Heart right ventricle (tissue), 16 donors: ENCODE results near the gene INSYN1. TPM values are rescaled to one million over a fixed set of nuclear protein-coding genes. Genes with fewer than 3 reads are reported as not detected.

Experiments used
- ATAC-seq, 8 donors: fragments of 200-7000 bp; cut with Tn5 transposase; one replicate each; pipeline ENCODE4 v1.9.1; 2020; ENCODE audit warnings: mild to moderate bottlenecking in 8 of 8, moderate library complexity in 8 of 8, moderate number of reproducible peaks in 1 of 8
- DNase-seq, 2 donors: peaks; one replicate each; pipeline ENCODE4 v3.0.0-alpha.2; 2020
- H3K27ac ChIP-seq, 10 donors: fragments of 200-600 bp; sonication (generic) in 2 of 10; one replicate each; pipeline versions ENCODE4 v1.5.0 to v1.8.0; 2020 to 2022; ENCODE audit warnings: mild to moderate bottlenecking in 3 of 10
- H3K27me3 ChIP-seq, 7 donors: fragments of 200-600 bp; one replicate each; pipeline ENCODE4 v1.8.0; 2021 to 2022; ENCODE audit warnings: mild to moderate bottlenecking in 2 of 7
- H3K36me3 ChIP-seq, 9 donors: fragments of 200-600 bp; sonication (generic) in 1 of 9; one replicate each; pipeline versions ENCODE4 v1.5.0 to v1.8.0; 2020 to 2022; ENCODE audit warnings: mild to moderate bottlenecking in 2 of 9
- H3K4me1 ChIP-seq, 9 donors: fragments of 200-600 bp; sonication (generic) in 1 of 9; one replicate each; pipeline versions ENCODE4 v1.5.0 to v1.8.0; 2020 to 2022; ENCODE audit warnings: mild to moderate bottlenecking in 4 of 9
- H3K4me3 ChIP-seq, 10 donors: fragments of 200-600 bp; sonication (generic) in 2 of 10; one replicate each; pipeline versions ENCODE4 v1.5.0 to v1.8.0; 2020 to 2022; ENCODE audit warnings: mild to moderate bottlenecking in 7 of 10, moderate library complexity in 2 of 10
- H3K9me3 ChIP-seq, 11 donors: fragments of 200-600 bp in 10 of 11; sonication (generic) in 2 of 11; one replicate each; pipeline versions ENCODE4 v1.5.0 to v1.8.0; 2013 to 2022; ENCODE audit warnings: mild to moderate bottlenecking in 2 of 11, control low read depth in 1 of 11, moderate library complexity in 1 of 11
- WGBS, 2 donors: extraction: QIAGEN DNeasy Blood & Tissue Kit; methylation state at CpG; one replicate each; pipeline ENCODE4 v1.1.7; 2013; ENCODE audit warnings: inconsistent platforms in 1 of 2; 5-methylcytosine and 5-hydroxymethylcytosine counted together
- intact Hi-C, 10 donors: fragments of 100-400 bp; cut with DNase I; formaldehyde crosslinking; loops; one replicate each; pipeline versions ENCODE4 v1.11.1 to v1.14.2; 2022
- polyA plus RNA-seq, 2 donors: library from polyadenylated mRNA; stranded (reverse); fragments of 200-250 nt; gene quantifications; one replicate each; pipeline ENCODE4 v1.2.3, GENCODE V29; 2013
- total RNA-seq, 10 donors: library from RNA; stranded (reverse); fragmentation: NEBNext Ultra II Directional in 3 of 10; extraction: Animal tissue kit (Norgen Biotek cat#: 25700) in 3 of 10; gene quantifications; one replicate each; pipeline versions ENCODE4 v1.2.1 to v1.2.4, GENCODE V29; 2021 to 2023
- TF ChIP-seq, protein P1 (sequence below), 9 donors: fragments of 200-600 bp; sonication (generic) in 2 of 9; IDR thresholded peaks; one replicate each; pipeline versions ENCODE4 v1.5.0 to v1.8.0; 2021 to 2022; ENCODE audit warnings: antibody characterized with exemption in 9 of 9, mild to moderate bottlenecking in 5 of 9, moderate library complexity in 1 of 9
- donor health status: Arrhythmogenic right ventricular cardiomyopathy.
- donor health status: ischemic (EF 13 %, LVEDD 7.1; RV severe dilation, severe dysfunction).
- donor health status: healthy with polysubstance abuse.
- donor health status: DM: no; HTN: yes; CAD: no.
- donor health status: DM: no; HTN: no; CAD: no.
- donor health status: ischemic (EF 25% LVEDD 6.9; RV normal size, moderate dysfunction).
- donor health status: ischemic (EF 25% LVEDD 5.7; RV mildly dilated, moderate dysfunction).
- donor health status: healthy.
- donor health status: DM: yes; HTN: yes; CAD: no.
- donor health status: Ischemic cardiomyopathy.
- donor health status: ischemic (EF 35%, LVEDD 5.7; RV mildly dilated, moderate dysfunction).
- donor health status: nonischemic (EF 11% LVEDD 7.7; RV severe dilation, severe dysfunction).
- donor health status: DM: yes; HTN: yes; CAD: no.
- donor health status: PGD.
- donor health status: ischemic (EF 29% LVEDD 5.4; RV normal size, mild dysfunction).
- donor health status: nonischemic (EF 23%, LVEDD 6.1; RV moderate dilation, normal function).

INSYN1 gene
- total and polyA plus RNA-seq, 12 donors, result 56.4 to 221 (median 92.5) TPM

DNA sequence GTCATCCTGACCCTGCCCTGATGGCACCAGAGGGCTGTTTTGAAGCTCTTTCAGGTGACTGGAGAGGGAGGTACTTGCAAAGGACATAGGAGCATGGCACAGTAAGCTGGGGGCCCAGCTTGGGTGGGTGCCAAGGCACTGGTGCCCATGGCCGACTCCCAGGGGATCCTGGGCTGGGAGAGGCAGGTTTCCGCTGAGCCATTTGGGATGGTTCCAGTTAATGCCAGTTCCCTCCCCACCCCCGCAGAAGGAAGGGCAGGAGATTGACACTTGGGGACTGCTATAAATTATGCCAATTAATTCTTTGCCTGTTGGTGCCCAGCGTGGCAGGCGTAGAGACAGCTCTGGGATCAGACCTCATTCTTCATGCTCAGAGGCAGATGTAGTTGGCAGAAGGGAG lies 42.8 kb downstream of the INSYN1 start:
- peaks cover 0 to 84% (median 6%) of the 10 kb centered on the region in 9 donors for H3K36me3 ChIP-seq

DNA sequence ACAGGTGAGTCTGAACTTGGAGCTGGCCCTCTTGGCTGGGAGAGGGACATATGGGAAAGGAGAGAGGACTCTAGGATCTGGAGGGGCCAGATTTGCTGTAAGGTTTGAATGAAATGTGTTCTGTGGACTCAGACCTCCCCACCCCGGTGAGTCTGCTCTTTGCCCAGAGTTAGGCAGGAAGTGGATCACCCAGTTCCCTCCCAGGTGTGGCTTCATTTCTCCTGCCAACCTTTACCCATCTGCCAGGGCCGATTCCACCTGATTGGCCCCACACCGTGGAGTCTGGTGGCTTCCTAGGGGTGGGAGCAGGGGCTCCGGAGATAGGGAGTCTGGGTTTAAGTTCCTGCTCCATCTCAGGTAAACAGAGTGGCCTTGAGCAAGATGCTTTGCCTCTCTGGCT lies 43.5 kb downstream of the INSYN1 start:
- 90 to 94% methylated on average over 4 of the region's 4 CpGs for WGBS, 2 donors
- ATAC-seq, result no peak
- Histone ChIP-seq H3K4me3 (no peak overlapping the region), H3K4me1 (peaks cover 0 to 16% (median 5%) of the 10 kb centered on the region in 9 donors), H3K9me3 (no peaks in the 10 kb centered on the region), H3K27ac (no peak overlapping the region), H3K36me3 (peaks cover 0 to 88% (median 6%) of the 10 kb centered on the region in 9 donors), H3K27me3 (no peaks in the 10 kb centered on the region)
- intact Hi-C loops, result loop anchor here in 9 of 10 donors (5.0 to 10.0 kb wide), 7 partner anchors 75 to 425 kb away; partner anchors contain the start of gene NPTN (in 1 of the 9)
- TF ChIP-seq, protein P1, sequence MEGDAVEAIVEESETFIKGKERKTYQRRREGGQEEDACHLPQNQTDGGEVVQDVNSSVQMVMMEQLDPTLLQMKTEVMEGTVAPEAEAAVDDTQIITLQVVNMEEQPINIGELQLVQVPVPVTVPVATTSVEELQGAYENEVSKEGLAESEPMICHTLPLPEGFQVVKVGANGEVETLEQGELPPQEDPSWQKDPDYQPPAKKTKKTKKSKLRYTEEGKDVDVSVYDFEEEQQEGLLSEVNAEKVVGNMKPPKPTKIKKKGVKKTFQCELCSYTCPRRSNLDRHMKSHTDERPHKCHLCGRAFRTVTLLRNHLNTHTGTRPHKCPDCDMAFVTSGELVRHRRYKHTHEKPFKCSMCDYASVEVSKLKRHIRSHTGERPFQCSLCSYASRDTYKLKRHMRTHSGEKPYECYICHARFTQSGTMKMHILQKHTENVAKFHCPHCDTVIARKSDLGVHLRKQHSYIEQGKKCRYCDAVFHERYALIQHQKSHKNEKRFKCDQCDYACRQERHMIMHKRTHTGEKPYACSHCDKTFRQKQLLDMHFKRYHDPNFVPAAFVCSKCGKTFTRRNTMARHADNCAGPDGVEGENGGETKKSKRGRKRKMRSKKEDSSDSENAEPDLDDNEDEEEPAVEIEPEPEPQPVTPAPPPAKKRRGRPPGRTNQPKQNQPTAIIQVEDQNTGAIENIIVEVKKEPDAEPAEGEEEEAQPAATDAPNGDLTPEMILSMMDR (IDR thresholded peaks at IDR 0.05), result no peak
- DNase-seq, result no peak

More for the DNA sequence above, 42.8 kb downstream of the INSYN1 start:
- WGBS, 2 donors, result 67% methylated on average over 5 of the region's 5 CpGs
- DNase-seq (no peak), ATAC-seq (no peak)
- H3K27ac ChIP-seq, result no peak overlapping the region
- no peaks in the 10 kb centered on the region for H3K9me3 ChIP-seq
- H3K27me3 ChIP-seq, result no peaks in the 10 kb centered on the region
- H3K4me3 ChIP-seq, result no peak overlapping the region
- TF ChIP-seq, protein P1 (IDR thresholded peaks at IDR 0.05), result no peak
- peaks cover 0 to 10% (median 4%) of the 10 kb centered on the region in 9 donors for H3K4me1 ChIP-seq
- intact Hi-C loops, result loop anchor here in 6 of 10 donors (5.0 to 10.0 kb wide), 2 partner anchors 194 to 197 kb away; no protein-coding TSS in a partner anchor

DNA sequence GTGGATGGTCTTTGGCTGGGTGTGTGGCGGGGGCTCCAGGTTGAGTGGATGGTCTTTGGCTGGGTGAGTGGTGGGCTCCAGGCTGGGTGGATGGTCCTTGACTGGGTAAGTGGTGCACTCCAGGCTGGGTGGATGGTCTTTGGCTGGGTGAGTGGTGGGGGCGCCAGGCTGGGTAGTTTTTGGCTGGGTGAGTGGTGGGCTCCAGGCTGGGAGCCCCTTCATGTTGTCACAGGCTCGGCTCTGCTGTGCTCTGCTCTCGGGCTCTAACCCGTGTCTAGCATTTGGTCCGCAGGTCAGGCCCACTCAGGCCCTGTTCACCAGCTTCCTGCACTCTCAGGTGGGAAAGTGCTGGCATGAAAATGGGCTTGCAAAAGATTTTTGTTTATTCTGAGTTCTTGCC lies 43.9 kb downstream of the INSYN1 start:
- 96 to 98% methylated on average over 6 of the region's 6 CpGs for WGBS, 2 donors
- H3K27ac ChIP-seq, result no peak overlapping the region
- peaks cover 0 to 88% (median 6%) of the 10 kb centered on the region in 9 donors for H3K36me3 ChIP-seq
- H3K4me1 ChIP-seq, result peaks cover 0 to 18% (median 5%) of the 10 kb centered on the region in 9 donors
- no peak overlapping the region for H3K4me3 ChIP-seq
- DNase-seq (no peak), ATAC-seq (no peak)
- intact Hi-C loops, result loop anchor here in 5 of 10 donors (10.0 kb wide), 6 partner anchors 74 to 424 kb away; partner anchors contain the start of gene NPTN (in 1 of the 5)
- no peaks in the 10 kb centered on the region for H3K9me3 ChIP-seq
- TF ChIP-seq, protein P1 (IDR thresholded peaks at IDR 0.05), result no peak
- H3K27me3 ChIP-seq, result no peaks in the 10 kb centered on the region

DNA sequence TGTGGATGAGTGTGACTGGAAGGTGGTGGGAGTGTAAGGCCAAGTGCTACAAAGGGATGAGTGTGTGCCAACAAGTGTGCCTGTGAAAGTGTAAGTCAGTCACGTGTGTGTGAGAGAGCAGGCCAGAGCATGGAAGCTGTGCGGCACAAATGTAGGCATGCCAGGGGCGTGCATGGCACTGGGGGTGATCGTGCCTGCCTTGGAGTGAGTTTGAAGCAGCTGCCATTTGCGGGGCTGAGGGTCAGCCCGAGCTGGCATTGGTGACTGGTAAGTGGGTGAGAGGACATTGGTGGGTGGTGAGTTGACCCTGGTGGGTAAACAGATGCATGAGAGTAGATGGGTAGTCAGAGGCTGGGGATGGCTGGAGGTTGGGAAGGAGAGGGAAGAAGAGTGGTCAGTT lies 44.5 kb downstream of the INSYN1 start:
- no peak overlapping the region for H3K27ac ChIP-seq
- DNase-seq, result no peak
- WGBS, 2 donors, result 95% methylated on average over 6 of the region's 6 CpGs
- peaks cover 0 to 88% (median 6%) of the 10 kb centered on the region in 9 donors for H3K36me3 ChIP-seq
- no peaks in the 10 kb centered on the region for H3K27me3 ChIP-seq
- intact Hi-C loops, result loop anchor here in 5 of 10 donors (10.0 kb wide), 6 partner anchors 74 to 424 kb away; partner anchors contain the start of gene NPTN (in 1 of the 5)
- peaks cover 0 to 18% (median 5%) of the 10 kb centered on the region in 9 donors for H3K4me1 ChIP-seq
- H3K9me3 ChIP-seq, result no peaks in the 10 kb centered on the region
- ATAC-seq, result no peak
- TF ChIP-seq, protein P1 (IDR thresholded peaks at IDR 0.05), result no peak
- no peak overlapping the region for H3K4me3 ChIP-seq
